IMR-90 (cell line): ENCODE results near the gene SLC30A1. TPM values are rescaled to one million over a fixed set of nuclear protein-coding genes. Genes with fewer than 3 reads are reported as not detected.

ENCODE experiments used
- ATAC-seq: fragments of 200-7000 bp; cut with Tn5 transposase; 2 replicates; pipeline ENCODE4 v1.9.1; 2020; ENCODE audit warnings: low read depth, mild to moderate bottlenecking, moderate library complexity
- BruUV-seq: library from RNA; stranded (reverse); fragments of 400-500 nt; replicated peaks from 2 replicates; lab custom pipeline; 2021; lab: Mats Ljungman, UMichigan
- CTCF ChIA-PET: fragments of 300-600 bp; formaldehyde crosslinking; extraction: SDS; loops from one replicate; lab custom pipeline; 2021; ENCODE audit warnings: antibody characterized with exemption; lab: Yijun Ruan, JAX
- POLR2A ChIA-PET: fragments of 300-600 bp; sonication (Branson Sonifier 250); formaldehyde crosslinking; loops from one replicate; lab custom pipeline; 2022; ENCODE audit warnings: antibody characterized with exemption; ENCODE audit not compliant: unreplicated experiment; lab: Charles Lee
- DNase-seq: peaks from one replicate; pipeline ENCODE4 v3.0.0; 2013
- H2AFZ ChIP-seq: replicated peaks from 2 replicates; pipeline ENCODE3; 2013; ENCODE audit warnings: low read length, mild to moderate bottlenecking; ENCODE audit not compliant: poor library complexity
- H2AK5ac ChIP-seq: 2 replicates; pipeline ENCODE4 v1.6.1; 2013; ENCODE audit warnings: low read depth, low read length, inconsistent platforms
- H2AK9ac ChIP-seq: replicated peaks from 2 replicates; pipeline ENCODE3; 2013; ENCODE audit warnings: mild to moderate bottlenecking, low read depth, low read length, moderate library complexity; ENCODE audit not compliant: poor library complexity
- H2BK120ac ChIP-seq: 2 replicates; pipeline ENCODE4 v1.6.1; 2013; ENCODE audit warnings: low read depth, low read length, inconsistent platforms
- H2BK15ac ChIP-seq: 3 replicates; pipeline ENCODE4 v1.6.1; 2013; ENCODE audit warnings: low read depth, low read length, inconsistent platforms
- H2BK20ac ChIP-seq: 2 replicates; pipeline ENCODE4 v1.6.1; 2013; ENCODE audit warnings: low read depth, mild to moderate bottlenecking, inconsistent platforms, low read length, moderate library complexity
- H2BK5ac ChIP-seq: 2 replicates; pipeline ENCODE4 v1.6.1; 2013; ENCODE audit warnings: mild to moderate bottlenecking, low read depth, low read length, inconsistent platforms; ENCODE audit not compliant: poor library complexity, severe bottlenecking
- H3K14ac ChIP-seq: replicated peaks from 2 replicates; pipeline ENCODE4 v1.6.1; 2013; ENCODE audit warnings: low read depth, low read length, inconsistent platforms
- H3K18ac ChIP-seq: 2 replicates; pipeline ENCODE4 v1.6.1; 2013; ENCODE audit warnings: low read depth, low read length, control low read depth
- H3K23ac ChIP-seq: 2 replicates; pipeline ENCODE4 v1.6.1; 2013; ENCODE audit warnings: low read depth, low read length, inconsistent platforms
- H3K27ac ChIP-seq: 2 replicates; pipeline ENCODE4 v1.5.1; 2013; ENCODE audit warnings: mild to moderate bottlenecking, control low read depth, low read length; ENCODE audit not compliant: insufficient read depth
- H3K27me3 ChIP-seq: 2 replicates; pipeline ENCODE4 v1.6.1; 2013; ENCODE audit warnings: low read length; ENCODE audit not compliant: control insufficient read depth, insufficient read depth
- H3K36me3 ChIP-seq: 2 replicates; pipeline ENCODE4 v1.6.1; 2013; ENCODE audit warnings: low read length, mixed read lengths; ENCODE audit not compliant: control insufficient read depth, insufficient read depth
- H3K4ac ChIP-seq: 2 replicates; pipeline ENCODE4 v1.6.1; 2013; ENCODE audit warnings: low read depth, low read length, inconsistent platforms
- H3K4me1 ChIP-seq: 2 replicates; pipeline ENCODE4 v1.6.1; 2013; ENCODE audit warnings: low read length, mixed read lengths; ENCODE audit not compliant: control insufficient read depth, insufficient read depth
- H3K4me2 ChIP-seq: 2 replicates; pipeline ENCODE4 v1.6.1; 2013; ENCODE audit warnings: low read depth, mild to moderate bottlenecking, control low read depth, low read length, moderate library complexity
- H3K4me3 ChIP-seq: 2 replicates; pipeline ENCODE4 v1.5.1; 2013; ENCODE audit warnings: low read depth, mild to moderate bottlenecking, control low read depth, low read length, moderate library complexity; ENCODE audit not compliant: insufficient read depth
- H3K56ac ChIP-seq: 2 replicates; pipeline ENCODE4 v1.6.1; 2013; ENCODE audit warnings: low read length, inconsistent platforms; ENCODE audit not compliant: insufficient read depth; ENCODE audit errors: extremely low read depth
- H3K79me1 ChIP-seq, 2 experiments: 2 replicates each; pipeline ENCODE4 v1.6.1; 2013; ENCODE audit warnings: low read length in 2 of 2, inconsistent platforms in 1 of 2, low read depth in 1 of 2
- H3K9ac ChIP-seq: 2 replicates; pipeline ENCODE4 v1.6.1; 2013; ENCODE audit warnings: low read depth, low read length, control low read depth
- H3K9me1 ChIP-seq: 2 replicates; pipeline ENCODE4 v1.6.1; 2013; ENCODE audit warnings: low read length, inconsistent platforms; ENCODE audit not compliant: insufficient read depth
- H3K9me3 ChIP-seq: 2 replicates; pipeline ENCODE4 v1.6.1; 2013; ENCODE audit warnings: low read length; ENCODE audit not compliant: control insufficient read depth, insufficient read depth
- H4K20me1 ChIP-seq: 2 replicates; pipeline ENCODE4 v1.6.1; 2013; ENCODE audit warnings: low read length, inconsistent platforms; ENCODE audit not compliant: insufficient read depth
- H4K5ac ChIP-seq: 2 replicates; pipeline ENCODE4 v1.6.1; 2013; ENCODE audit warnings: mild to moderate bottlenecking, low read depth, low read length, control low read depth
- H4K8ac ChIP-seq, 2 experiments: 2 replicates each; pipeline ENCODE4 v1.6.1; 2013; ENCODE audit warnings: low read depth in 2 of 2, low read length in 2 of 2, control low read depth in 1 of 2, inconsistent platforms in 1 of 2
- H4K91ac ChIP-seq: 2 replicates; pipeline ENCODE4 v1.6.1; 2013; ENCODE audit warnings: low read depth, low read length, inconsistent platforms; ENCODE audit not compliant: insufficient read depth
- CEBPB ChIP-seq: IDR thresholded peaks from 2 replicates; pipeline ENCODE4 v1.6.1; 2012; ENCODE audit warnings: low read depth, low read length, improper control_type of control experiment
- CHD1 ChIP-seq: IDR thresholded peaks from 2 replicates; pipeline ENCODE4 v1.6.1; 2012; ENCODE audit warnings: low read depth, low read length, improper control_type of control experiment
- CTCF ChIP-seq: conservative IDR thresholded peaks from 2 replicates; pipeline ENCODE4 v1.5.1; 2012; ENCODE audit warnings: mild to moderate bottlenecking, low read depth, low read length, improper control_type of control experiment
- FOS ChIP-seq: fragments of 150-350 bp; IDR thresholded peaks from 2 replicates; pipeline ENCODE4 v1.6.1; 2016; ENCODE audit warnings: low read depth, low read length
- RAD21 ChIP-seq: IDR thresholded peaks from 2 replicates; pipeline ENCODE4 v1.6.1; 2012; ENCODE audit warnings: low read length, improper control_type of control experiment
- RCOR1 ChIP-seq: IDR thresholded peaks from 2 replicates; pipeline ENCODE4 v1.6.1; 2012; ENCODE audit warnings: mild to moderate bottlenecking, low read length, improper control_type of control experiment; ENCODE audit not compliant: insufficient replicate concordance
- SMC3 ChIP-seq: fragments of 150-350 bp; IDR thresholded peaks from 2 replicates; pipeline ENCODE4 v1.6.1; 2016; ENCODE audit warnings: low read depth, mild to moderate bottlenecking, antibody characterized with exemption, low read length, moderate library complexity
- WGBS, 2 experiments: methylation state at CpG; one replicate each; pipeline versions ENCODE4 v1.1.5 to v1.1.7; 2013; ENCODE audit warnings: missing lambda C conversion rate in 2 of 2; ENCODE audit not compliant: insufficient read length in 1 of 2; ENCODE audit errors: extremely low coverage in 2 of 2; 5-methylcytosine and 5-hydroxymethylcytosine counted together
- dilution Hi-C: fragments of 300-500 bp; cut with HindIII; formaldehyde crosslinking; loops from one replicate; pipeline ENCODE4 v1.14.3; 2018; ENCODE audit warnings: low sequenced_read_pairs; ENCODE audit not compliant: unreplicated experiment
- in situ Hi-C: fragments of 300-500 bp; cut with MboI; formaldehyde crosslinking; loops from 3 replicates; pipeline ENCODE4 v1.14.3; 2019; ENCODE audit warnings: low sequenced_read_pairs, inconsistent platforms, mixed read lengths
- intact Hi-C: fragments of 100-400 bp; cut with micrococcal nuclease; formaldehyde crosslinking; loops from 2 replicates; pipeline ENCODE4 v1.10.0; 2022
- polyA plus RNA-seq, 3 experiments: library from polyadenylated mRNA; depleted of rRNA; stranded (reverse); fragments of >200 nt; gene quantifications; 2 replicates each; pipeline ENCODE4 v1.2.3, GENCODE V29; 2012; ENCODE audit warnings: low replicate concordance in 1 of 3
- total RNA-seq: library from RNA; depleted of rRNA; stranded (reverse); fragments of >200 nt; gene quantifications from 2 replicates; pipeline ENCODE4 v1.2.3, GENCODE V29; 2012
- TF ChIP-seq, protein P1 (sequence below): fragments of 150-350 bp; IDR thresholded peaks from 2 replicates; pipeline ENCODE4 v1.6.1; 2016; ENCODE audit warnings: low read depth, mild to moderate bottlenecking, low read length, moderate library complexity, borderline replicate concordance

SLC30A1 gene
- total and polyA plus RNA-seq, 2 of the 4 experiments (the other 2 are of a cell fraction): 5.4 to 8.4 TPM

DNA sequence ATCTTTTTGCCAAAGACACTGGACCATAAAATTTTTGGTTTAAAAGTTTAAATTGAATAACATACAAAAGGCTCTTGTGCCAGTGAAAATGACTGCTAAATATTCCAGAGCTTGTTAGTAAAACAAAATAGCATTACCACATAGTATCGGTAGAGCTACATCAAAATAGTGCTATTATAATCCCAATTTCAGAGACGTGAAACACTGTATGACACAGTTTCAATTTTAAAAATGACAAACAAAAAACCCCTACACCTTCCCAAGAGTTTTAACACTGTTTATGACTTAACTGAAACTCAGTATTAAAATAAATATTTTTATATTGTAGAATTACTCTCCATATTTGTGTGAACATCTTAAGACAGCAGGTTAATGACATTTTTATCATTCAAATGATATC lies 7.0 kb downstream of the SLC30A1 start:
- BruUV-seq: no TSS peak
- WGBS, 2 experiments: 100% methylated on average over 1 of the region's 2 CpGs; no CpG with 5 or more reads in 1 of the 2 experiments
- no peak overlapping the region for H3K27ac ChIP-seq
- ATAC-seq: no peak
- no peak overlapping the region for H3K56ac ChIP-seq
- peaks cover 8% of the 10 kb centered on the region; the same call in 1 of the 2 replicates for H4K20me1 ChIP-seq
- dilution Hi-C loops (no loop called here), intact Hi-C loops (no loop called here), in situ Hi-C loops (no loop called here)
- no peak overlapping the region for H4K91ac ChIP-seq
- H3K23ac ChIP-seq: no peak overlapping the region
- POLR2A ChIA-PET: no interaction called here
- H2AK5ac ChIP-seq: no peak overlapping the region
- peaks cover 4% of the 10 kb centered on the region; the same call in 1 of the 2 replicates for H3K9me1 ChIP-seq
- no peak overlapping the region for H3K4ac ChIP-seq
- H2AFZ ChIP-seq: no peak overlapping the region
- H3K18ac ChIP-seq: no peak overlapping the region
- H2BK15ac ChIP-seq: no peak overlapping the region
- H3K9ac ChIP-seq: no peak overlapping the region
- TF ChIP-seq SMC3 (no peak), RCOR1 (no peak), FOS (no peak), CEBPB (no peak), CTCF (no peak), RAD21 (no peak), CHD1 (no peak)
- TF ChIP-seq, protein P1, sequence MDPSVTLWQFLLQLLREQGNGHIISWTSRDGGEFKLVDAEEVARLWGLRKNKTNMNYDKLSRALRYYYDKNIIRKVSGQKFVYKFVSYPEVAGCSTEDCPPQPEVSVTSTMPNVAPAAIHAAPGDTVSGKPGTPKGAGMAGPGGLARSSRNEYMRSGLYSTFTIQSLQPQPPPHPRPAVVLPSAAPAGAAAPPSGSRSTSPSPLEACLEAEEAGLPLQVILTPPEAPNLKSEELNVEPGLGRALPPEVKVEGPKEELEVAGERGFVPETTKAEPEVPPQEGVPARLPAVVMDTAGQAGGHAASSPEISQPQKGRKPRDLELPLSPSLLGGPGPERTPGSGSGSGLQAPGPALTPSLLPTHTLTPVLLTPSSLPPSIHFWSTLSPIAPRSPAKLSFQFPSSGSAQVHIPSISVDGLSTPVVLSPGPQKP: no peak
- H2BK120ac ChIP-seq: no peak overlapping the region
- no peak for DNase-seq
- peaks cover 8% of the 10 kb centered on the region for H3K36me3 ChIP-seq
- peaks cover 5% of the 10 kb centered on the region for H3K4me1 ChIP-seq
- no peak overlapping the region for H2BK5ac ChIP-seq
- CTCF ChIA-PET: no interaction called here
- H3K4me2 ChIP-seq: no peak overlapping the region
- no peak overlapping the region for H2AK9ac ChIP-seq
- no peak overlapping the region for H3K4me3 ChIP-seq
- no peak overlapping the region for H4K8ac ChIP-seq
- no peaks in the 10 kb centered on the region for H3K9me3 ChIP-seq
- H3K79me1 ChIP-seq: peaks cover 5 to 11% of the 10 kb centered on the region in 2 experiments; a peak in 3 of 4 replicates
- H2BK20ac ChIP-seq: no peak overlapping the region
- H4K5ac ChIP-seq: no peak overlapping the region
- H3K14ac ChIP-seq: no peak overlapping the region
- H3K27me3 ChIP-seq: no peaks in the 10 kb centered on the region
